ENCODE measurements around the gene USP17L29.
"Not testable (repeated sequence)": the region's sequence is repeated elsewhere in the genome, so short reads cannot be mapped to it uniquely, and the experiment has no call there.

GRCh38 chr4:9324191-9324590 lies 29.2 kb upstream of the USP17L29 start:
- TF ChIP-seq CTCF (IDR thresholded peaks at IDR 0.05; ENCODE audit: insufficient read depth, low read length); GABPA (IDR thresholded peaks at IDR 0.05; ENCODE audit: low read depth); POLR2AphosphoS5 (IDR thresholded peaks at IDR 0.05; ENCODE audit: low read depth); REST (IDR thresholded peaks at IDR 0.05; ENCODE audit: insufficient replicate concordance, low read depth); SPI1 (IDR thresholded peaks at IDR 0.05; ENCODE audit: borderline replicate concordance, low read depth): not testable (repeated sequence)

Measured in HL-60 (cell line).